Measurements from ENCODE around the gene CAB39. TPM values are rescaled to one million over a fixed set of nuclear protein-coding genes. Genes with fewer than 3 reads are reported as not detected.

CAB39 gene
- total RNA-seq, 1 donor from 2014 or later = 68.6 TPM

DNA sequence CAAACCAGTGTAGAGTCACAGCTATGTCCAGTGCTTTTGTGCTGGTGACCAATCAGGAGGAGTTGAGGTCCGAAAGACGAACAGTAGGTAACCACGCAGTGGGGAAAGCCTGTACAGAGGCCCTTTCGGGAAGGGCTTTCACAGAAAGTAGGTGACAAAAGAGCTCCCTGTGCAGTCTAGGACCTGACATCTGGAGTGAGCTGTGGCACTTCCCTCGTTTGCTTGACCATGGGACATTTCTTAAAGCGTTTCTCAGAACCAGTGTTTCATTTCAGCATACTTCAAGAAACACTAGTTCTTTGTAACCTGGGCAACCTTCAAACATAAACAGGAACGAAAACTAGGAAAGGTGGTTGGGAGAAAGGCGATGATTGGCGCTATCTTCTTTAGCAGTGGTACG, 96.4 kb downstream of the CAB39 start:
- no peaks in the 10 kb centered on the region for H3K27me3 Mint-ChIP-seq
- H3K4me1 Mint-ChIP-seq = peaks cover 8% of the 10 kb centered on the region
- no peak overlapping the region for H3K27ac Mint-ChIP-seq
- peaks cover 66% of the 10 kb centered on the region for H3K36me3 Mint-ChIP-seq (ENCODE audit: low read depth)
- ChIA-PET CTCF (interaction anchor here (1.4 to 3.0 kb wide), 2 partner anchors 11 to 15 kb away, joined by 5 to 14 read pairs; no protein-coding TSS in a partner anchor), POLR2A (no interaction called here)
- no peak for TF ChIP-seq CTCF (IDR thresholded peaks at IDR 0.05)
- no peak overlapping the region for H3K4me3 Mint-ChIP-seq
- DNase-seq (no peak), ATAC-seq (ENCODE audit: low read depth) (no peak)
- intact Hi-C loops (cut with micrococcal nuclease) = no loop called here
- H3K9me3 Mint-ChIP-seq = no peaks in the 10 kb centered on the region

- no peak for TF ChIP-seq CTCF (IDR thresholded peaks at IDR 0.05)
- intact Hi-C loops (cut with micrococcal nuclease) = loop anchor here (5.0 kb wide), 1 partner anchor 742 kb away; the partner anchor contains the start of gene SLC16A14
- H3K27me3 Mint-ChIP-seq = no peaks in the 10 kb centered on the region
- H3K36me3 Mint-ChIP-seq (ENCODE audit: low read depth) = peaks cover 71% of the 10 kb centered on the region
- ChIA-PET CTCF (interaction anchor here (1.4 to 3.0 kb wide), 2 partner anchors 12 to 15 kb away, joined by 5 to 14 read pairs; no protein-coding TSS in a partner anchor), POLR2A (no interaction called here)
- no peaks in the 10 kb centered on the region for H3K9me3 Mint-ChIP-seq
- no peak overlapping the region for H3K4me3 Mint-ChIP-seq
- DNase-seq (no peak), ATAC-seq (ENCODE audit: low read depth) (no peak)
- peaks cover 8% of the 10 kb centered on the region for H3K4me1 Mint-ChIP-seq
- H3K27ac Mint-ChIP-seq = no peak overlapping the region
Observed at GRCh38 chr2:230809677-230810251, 97.1 kb downstream of the CAB39 start.

DNA sequence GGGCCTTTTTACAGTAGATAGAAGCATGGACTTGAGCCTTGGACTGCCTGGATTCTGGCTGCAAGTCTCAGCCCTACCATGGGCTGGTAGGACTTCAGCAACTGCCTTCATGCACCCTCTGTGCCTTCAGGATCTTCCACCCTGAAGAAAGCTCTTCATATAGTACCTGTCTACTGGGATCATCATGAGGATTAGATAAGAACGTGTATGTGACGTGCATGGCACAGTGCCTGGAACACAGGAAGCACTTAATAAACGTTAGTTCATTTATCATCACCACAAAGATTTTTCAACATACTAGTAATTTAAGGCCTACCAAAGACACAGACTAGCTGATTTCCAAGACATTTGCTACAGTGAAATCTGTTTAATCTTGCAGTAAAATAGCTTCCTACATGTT, 98.9 kb downstream of the CAB39 start:
- ChIA-PET CTCF (interaction anchor here (1.1 to 3.0 kb wide), 4 partner anchors 10 to 242 kb away, joined by 3 to 14 read pairs (median 4); no protein-coding TSS in a partner anchor), POLR2A (no interaction called here)
- Mint-ChIP-seq H3K36me3 (ENCODE audit: low read depth) (peaks cover 77% of the 10 kb centered on the region), H3K4me3 (no peak overlapping the region), H3K4me1 (peaks cover under 1% of the 10 kb centered on the region), H3K27ac (no peak overlapping the region), H3K27me3 (no peaks in the 10 kb centered on the region), H3K9me3 (no peaks in the 10 kb centered on the region)
- no peak for TF ChIP-seq CTCF (IDR thresholded peaks at IDR 0.05)
- DNase-seq = no peak
- intact Hi-C loops (cut with micrococcal nuclease) = loop anchor here (5.0 kb wide), 1 partner anchor 744 kb away; the partner anchor contains the start of gene SLC16A14
- ATAC-seq (ENCODE audit: low read depth) = no peak

- Mint-ChIP-seq H3K27me3 (no peaks in the 10 kb centered on the region), H3K27ac (no peak overlapping the region), H3K4me1 (no peaks in the 10 kb centered on the region), H3K36me3 (ENCODE audit: low read depth) (peaks cover 81% of the 10 kb centered on the region), H3K4me3 (no peak overlapping the region), H3K9me3 (no peaks in the 10 kb centered on the region)
- no peak for DNase-seq
- ChIA-PET CTCF (interaction anchor here (1.1 to 1.6 kb wide), 3 partner anchors 10 to 241 kb away, joined by 3 to 4 read pairs (median 4); no protein-coding TSS in a partner anchor), POLR2A (interaction anchor here (0.6 kb wide), 1 partner anchor 29 kb away, joined by 5 read pairs; no protein-coding TSS in a partner anchor)
- no peak for ATAC-seq (ENCODE audit: low read depth)
- intact Hi-C loops (cut with micrococcal nuclease) = loop anchor here (5.0 kb wide), 1 partner anchor 745 kb away; the partner anchor contains the start of gene SLC16A14
- no peak for TF ChIP-seq CTCF (IDR thresholded peaks at IDR 0.05)
Observed at GRCh38 chr2:230812033-230812432, 99.4 kb downstream of the CAB39 start.

DNA sequence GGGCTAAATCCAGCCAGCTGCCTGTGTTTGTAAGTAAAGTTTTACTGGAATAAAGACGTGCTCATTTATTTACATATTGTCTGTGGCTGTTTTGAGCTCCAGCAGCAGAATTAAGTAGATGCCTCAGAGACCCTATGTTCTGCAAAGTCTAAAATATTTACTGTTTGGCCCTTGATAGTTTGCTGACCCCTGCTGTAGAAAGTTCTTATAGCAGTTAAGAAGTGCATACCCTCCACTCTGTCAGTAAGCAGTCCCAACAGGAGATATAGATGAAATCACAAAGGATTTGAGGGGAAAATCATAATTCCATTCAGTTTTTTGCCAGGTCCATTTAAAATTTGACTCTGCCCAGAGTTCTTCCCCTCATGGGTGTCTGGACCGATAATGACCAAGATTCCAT, 102.0 kb downstream of the CAB39 start:
- H3K9me3 Mint-ChIP-seq = no peaks in the 10 kb centered on the region
- no peak for TF ChIP-seq CTCF (IDR thresholded peaks at IDR 0.05)
- H3K4me3 Mint-ChIP-seq = no peak overlapping the region
- ChIA-PET POLR2A (interaction anchor here (1.5 kb wide), 1 partner anchor 101 kb away, joined by 4 read pairs; no protein-coding TSS in a partner anchor), CTCF (interaction anchor here (1.0 kb wide), 2 partner anchors 10 to 104 kb away, joined by 3 to 4 read pairs; no protein-coding TSS in a partner anchor)
- no peak overlapping the region for H3K27ac Mint-ChIP-seq
- no peaks in the 10 kb centered on the region for H3K27me3 Mint-ChIP-seq
- no peaks in the 10 kb centered on the region for H3K4me1 Mint-ChIP-seq
- no peak for ATAC-seq (ENCODE audit: low read depth)
- peaks cover 85% of the 10 kb centered on the region for H3K36me3 Mint-ChIP-seq (ENCODE audit: low read depth)
- no peak for DNase-seq
- intact Hi-C loops (cut with micrococcal nuclease) = loop anchor here (1.0 to 5.0 kb wide), 2 partner anchors 747 to 806 kb away; partner anchors contain the start of gene SLC16A14

Data from activated B cell treated with CpG ODN at 0.5 μM for 24 hours (primary cell).